Iris pigment epithelial cell (primary cell): ENCODE measurements around the gene DENND2A.
A peak's percentile ranks its signal among the peaks of the same experiment; 100 is the strongest.
"Not testable (repeated sequence)": the region's sequence is repeated elsewhere in the genome, so short reads cannot be mapped to it uniquely, and the experiment has no call there.

Experiments used
- DNase-seq: peaks from one replicate; pipeline ENCODE4 v3.0.0-alpha.2; 2011; ENCODE audit warnings: low read depth

The DENND2A gene

DNA sequence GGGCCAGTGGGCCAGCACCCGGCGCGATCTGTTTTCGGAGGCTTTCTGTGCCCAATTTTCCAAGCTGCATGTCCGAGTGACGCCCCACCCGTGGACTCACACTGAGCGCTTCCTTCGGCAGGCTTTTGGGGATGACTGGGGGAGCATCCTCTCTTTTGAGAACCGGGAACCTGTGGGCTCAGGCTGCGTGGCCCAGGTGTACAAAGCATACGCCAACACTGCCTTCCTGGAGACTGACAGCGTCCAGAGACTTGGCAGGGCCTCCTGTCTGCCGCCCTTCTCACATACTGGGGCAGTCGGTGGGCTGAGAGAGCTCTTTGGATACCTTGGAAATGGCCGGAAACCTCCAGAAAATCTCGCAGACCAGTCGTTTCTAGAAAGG, 33.2 kb upstream of the DENND2A start:
- no peak for DNase-seq

DNA sequence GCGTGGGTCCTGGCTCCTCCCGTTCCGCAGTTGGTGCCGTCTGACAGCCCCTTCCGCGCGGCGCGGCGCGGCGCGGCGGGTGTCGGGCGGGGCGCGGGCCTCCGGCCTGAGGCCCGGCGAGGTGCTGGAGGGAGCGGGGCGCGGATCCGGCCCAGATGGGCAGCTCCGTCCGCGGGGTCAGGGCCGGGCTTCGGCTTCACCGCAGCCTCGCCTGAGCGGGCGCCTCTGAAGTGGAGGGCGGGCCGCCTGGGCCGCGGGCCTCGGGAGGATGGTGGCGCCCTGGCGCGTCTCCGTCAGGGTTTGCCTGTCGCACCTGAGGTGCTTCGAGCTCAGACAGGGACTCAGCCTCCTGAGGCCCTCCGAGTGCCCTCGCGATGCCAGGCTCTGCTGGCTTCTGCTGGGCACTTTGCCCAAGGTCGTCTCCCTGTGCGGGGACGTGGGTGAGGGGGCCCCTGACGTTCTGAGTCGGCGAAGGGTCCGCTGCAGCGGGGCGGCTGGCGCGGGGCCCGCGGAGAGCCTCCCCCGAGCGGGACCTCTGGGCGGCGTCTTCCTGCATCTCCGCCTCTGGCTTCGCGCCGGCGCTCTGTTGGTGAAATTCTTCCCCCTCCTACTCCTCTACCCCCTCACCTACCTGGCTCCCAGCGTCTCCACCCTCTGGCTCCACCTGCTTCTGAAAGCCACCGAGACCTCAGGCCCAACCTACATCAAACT, 32.6 kb upstream of the DENND2A start:
- DNase-seq: no peak

DNA sequence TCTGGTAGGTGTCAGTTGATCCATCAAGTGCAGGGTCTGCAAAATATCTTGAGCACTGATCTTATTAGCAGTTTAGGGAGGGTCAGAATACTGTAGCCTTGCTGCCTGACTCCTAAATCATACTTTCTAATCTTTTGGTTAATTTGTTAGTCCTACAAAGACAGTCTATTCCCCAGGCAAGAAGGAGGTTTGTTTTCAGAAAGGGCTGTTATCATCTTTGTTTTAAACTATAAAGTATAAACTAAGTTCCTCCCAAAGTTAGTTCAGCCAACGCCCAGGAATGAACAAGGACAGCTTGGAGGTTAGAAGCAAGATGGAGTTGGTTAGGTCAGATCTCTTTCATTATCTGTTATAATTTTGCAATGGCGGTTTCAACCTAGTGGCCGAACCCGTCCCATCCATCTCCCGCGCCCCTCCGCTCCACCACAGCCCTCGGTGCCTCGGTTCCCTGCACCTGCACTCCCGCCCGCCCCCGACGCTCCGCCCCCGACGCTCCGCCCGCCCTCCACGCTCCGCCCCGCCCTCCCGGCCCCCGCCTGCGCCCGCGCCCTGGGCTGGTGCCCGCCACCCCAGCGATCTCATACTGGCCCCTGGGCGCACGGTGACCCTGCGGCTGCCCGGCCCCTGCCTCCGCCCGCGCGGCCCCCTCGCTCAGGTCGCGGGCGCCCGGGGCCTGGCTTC, 31.9 kb upstream of the DENND2A start, which contains the start of gene ADCK2:
Gene ADCK2, plus strand, starts transcription at position 564 of the 681 bp plus-strand sequence. CDS start 386 bp downstream, outside the sequence.
- DNase-seq: no peak

DNA sequence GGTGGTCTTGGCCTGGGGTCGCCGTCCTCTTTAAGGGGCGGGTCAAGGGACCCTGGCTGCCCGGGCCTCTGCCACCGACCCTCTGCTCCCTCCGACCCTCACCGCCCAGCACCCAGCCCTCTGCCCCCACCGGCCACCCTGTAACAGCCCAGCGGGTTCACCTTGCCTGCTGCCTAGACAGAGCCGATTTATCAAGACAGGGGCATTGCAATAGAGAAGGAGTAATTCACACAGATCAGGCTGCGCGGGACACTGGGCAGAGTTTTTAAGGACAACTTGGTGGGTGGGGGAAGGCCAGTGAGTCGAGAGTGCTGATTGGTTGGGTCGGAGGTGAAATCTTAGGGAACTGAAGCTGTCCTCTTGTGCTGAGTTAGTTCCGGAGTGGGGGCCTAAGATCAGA, 31.4 kb upstream of the DENND2A start:
- no peak for DNase-seq

DNA sequence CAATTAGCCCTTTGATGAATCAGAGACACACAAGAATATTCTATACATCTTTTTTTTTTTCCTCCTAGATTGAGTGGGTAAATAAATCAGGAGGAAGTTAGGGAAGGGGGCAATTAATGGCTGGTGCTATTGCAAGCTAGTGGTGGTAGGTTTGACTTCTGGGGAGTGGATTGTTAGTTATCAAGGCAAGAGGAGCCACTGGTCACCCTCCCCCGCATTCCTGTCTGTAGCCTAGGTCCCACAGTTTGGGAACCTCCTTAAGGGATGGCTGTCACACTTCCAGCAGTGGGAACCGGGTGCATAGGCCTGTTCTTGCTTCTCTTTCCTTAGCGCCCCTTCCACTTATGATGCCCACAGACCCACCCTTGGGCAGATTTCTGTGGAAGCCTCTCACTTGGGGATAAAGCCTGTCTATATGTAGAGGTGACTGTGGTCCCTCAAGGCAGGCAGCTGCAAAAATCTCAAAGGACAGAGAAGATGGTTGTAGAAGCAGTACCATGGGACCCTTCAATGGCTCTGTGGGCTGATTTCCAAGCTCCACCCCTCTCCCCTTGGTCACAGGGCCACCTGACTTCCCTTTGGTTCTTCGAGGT, 29.8 kb upstream of the DENND2A start:
- DNase-seq: no peak

DNA sequence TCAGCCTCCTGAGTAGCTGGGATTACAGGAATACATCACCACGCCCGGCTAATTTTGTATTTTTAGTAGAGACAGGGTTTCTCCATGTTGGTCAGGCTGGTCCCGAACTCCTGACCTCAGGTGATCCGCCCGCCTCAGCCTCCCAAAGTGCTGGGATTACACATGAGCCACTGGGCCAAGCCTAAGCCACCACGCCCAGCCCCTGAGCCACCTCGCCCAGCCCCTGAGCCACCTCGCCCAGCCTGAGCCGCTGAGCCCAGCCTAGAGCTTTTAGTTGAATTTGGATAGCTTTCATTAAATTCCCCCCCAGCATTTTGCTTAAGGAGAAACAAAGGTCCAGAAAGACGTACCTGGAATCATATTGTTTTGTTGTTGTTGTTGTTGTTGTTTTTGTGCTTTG, 29.2 kb upstream of the DENND2A start:
- DNase-seq: not testable (repeated sequence)

DNA sequence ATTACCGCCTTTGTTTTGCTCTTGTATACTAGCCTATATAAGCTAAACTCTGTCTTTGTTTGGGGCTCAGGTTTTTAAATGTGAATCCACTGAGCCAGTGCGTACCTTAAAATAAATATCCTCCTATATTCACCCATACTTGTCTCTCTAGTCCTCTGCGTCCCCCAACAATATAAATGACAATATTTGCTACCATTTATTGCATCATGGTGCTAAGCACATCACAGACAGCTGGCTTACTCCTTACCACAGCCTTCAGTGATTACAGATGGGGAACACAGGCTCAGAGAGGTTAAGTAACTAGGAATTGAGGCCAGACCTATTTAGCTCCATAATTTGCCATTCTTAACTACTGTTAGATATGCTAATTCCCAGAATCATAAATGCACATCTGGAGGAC, 28.7 kb upstream of the DENND2A start:
- DNase-seq: no peak

DNA sequence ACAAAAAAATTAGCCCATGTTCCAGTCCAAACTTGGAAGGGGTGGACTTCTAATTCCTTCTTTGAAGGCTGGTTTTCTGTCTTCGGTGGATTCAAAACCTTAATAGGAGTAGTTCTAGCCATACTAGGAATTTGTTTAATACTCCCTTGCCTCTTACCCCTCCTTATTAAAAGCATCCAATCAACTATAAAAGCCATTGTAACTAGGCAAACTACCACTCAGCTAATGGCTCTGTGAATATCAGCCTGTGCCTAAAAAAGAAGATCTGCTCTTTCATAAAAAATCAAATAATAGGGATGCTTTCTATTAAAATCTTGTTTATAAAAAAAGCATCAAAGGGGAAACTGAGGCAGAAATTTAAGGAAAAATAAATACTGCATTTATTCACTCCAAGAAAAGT, 28.0 kb upstream of the DENND2A start:
- DNase-seq: no peak

DNA sequence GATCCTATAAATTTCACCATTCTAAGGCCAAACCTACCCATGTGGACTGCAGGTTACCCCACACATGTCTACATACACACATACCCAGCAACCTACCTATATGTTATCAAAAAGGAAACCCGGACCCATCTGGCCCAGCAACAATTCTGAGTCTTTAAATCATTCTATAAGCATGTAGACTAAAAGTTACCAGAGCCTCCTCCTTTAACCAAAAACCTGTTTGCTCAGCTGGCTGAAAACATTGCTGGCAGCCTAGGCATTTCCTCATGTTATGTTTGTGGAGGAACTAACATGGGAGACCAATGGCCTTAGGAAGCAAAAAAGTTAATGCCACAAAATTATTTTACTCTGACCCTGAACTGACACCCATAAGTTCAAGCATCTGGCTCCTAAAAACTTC, 26.9 kb upstream of the DENND2A start:
- DNase-seq: no peak

DNA sequence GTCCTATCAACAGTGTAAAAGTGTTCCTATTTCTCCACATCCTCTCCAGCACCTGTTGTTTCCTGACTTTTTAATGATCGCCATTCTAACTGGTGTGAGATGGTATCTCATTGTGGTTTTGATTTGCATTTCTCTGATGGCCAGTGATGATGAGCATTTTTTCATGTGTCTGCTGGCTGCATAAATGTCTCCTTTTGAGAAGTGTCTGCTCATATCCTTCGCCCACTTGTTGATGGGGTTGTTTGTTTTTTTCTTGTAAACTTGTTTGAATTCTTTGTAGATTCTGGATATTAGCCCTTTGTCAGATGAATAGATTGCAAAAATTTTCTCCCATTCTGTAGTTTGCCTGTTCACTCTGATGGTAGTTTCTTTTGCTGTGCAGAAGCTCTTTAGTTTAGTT, 22.3 kb upstream of the DENND2A start:
- not testable (repeated sequence) for DNase-seq

DNA sequence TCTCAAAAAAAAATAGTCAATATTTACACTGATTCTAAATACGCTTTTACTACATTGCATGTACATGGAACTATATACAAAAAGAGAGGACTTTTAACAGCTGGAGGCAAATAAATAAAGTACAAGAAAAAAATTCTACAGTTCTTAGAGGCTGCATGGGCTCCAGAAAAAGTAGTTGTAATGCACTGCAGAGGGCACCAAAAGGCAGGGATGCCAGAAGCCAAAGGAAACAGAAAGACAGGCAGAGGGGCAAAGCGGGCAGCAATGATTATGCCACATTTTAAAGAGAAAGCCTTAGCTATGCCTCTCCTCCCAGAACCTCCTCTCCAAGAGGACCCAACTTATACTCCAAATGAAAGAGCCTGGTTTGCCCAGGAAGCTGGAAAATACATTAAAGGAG, 20.5 kb upstream of the DENND2A start:
- no peak for DNase-seq

DNA sequence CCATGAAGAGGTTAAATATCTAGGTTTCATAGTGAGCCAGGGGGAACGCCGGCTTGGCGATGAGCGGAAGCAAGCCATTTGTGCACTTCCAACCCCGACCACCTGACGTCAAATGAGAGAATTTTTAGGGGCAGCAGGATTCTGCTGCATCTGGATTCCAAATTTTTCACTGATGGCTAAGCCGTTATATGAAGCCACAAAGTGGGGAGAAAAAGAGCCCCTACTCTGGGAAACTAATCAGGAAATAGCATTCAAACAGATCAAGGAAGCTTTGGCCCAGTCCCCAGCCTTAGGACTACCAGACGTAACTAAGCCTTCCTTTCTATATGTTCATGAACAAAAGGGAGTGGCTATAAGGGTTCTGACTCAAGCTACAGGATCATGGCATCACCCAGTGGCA, 19.2 kb upstream of the DENND2A start:
- no peak for DNase-seq

DNA sequence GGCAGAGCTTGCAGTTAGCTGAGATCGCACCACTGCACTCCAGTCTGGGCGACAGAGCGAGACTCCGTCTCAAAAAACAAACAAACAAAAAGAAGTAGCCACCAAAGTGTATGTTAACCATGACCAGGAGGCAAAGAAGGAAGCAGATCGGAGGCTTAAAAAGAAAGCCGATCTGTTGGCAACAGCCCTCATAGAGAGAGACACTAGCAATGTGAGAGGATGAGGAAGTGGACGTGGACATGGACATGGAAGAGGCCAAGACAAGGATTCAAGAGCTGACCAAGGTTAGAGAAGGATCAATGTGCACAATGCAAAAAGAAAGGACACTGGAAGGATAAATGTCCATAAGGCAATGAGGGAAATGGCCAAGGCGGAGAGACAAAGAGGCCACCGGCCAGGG, 17.3 kb upstream of the DENND2A start:
- DNase-seq: no peak

DNA sequence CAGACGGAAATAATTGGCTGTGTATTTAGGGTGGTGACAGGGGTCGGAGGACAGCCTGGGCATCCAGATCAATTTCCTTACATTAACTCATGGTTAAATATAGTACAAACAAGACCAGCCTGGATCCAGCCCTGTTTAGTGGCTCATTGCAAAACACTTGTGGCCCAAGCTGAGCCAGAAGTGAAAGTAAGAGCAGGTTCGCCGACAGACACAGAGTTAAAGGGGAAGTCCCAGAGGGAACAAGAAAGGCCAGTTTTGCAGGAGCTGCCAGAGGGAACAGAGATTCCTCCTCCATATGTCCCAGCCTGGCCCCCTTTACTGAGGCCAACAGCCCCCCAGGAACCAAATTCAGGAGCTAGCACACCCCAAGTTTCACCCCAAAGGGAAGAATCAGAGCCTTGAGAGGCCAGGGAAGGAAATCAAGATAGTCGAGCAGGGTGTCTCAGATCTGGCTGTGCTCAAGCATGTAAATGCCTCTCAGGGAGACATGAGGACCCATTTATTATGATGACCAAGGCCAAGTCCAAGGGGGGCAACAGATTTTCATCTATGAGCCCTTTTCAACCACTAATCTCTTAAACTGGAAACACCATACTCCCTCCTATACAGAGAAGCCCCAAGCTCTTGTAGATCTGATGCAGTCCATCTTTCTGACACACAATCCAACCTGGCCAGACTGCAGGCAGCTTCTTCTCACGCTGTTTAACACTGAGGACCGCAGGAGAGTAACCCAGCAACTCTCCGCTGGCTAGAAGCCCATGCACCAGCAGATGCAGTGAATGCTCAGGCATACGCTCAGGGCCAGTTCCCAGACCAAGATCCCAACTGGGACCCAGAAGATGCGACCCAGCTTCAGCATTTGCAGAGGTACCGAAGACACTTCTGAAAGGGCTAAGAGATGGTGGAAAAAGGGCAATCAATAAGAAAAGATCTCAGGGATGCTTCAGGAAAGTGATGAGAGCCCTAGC, 16.2 kb upstream of the DENND2A start:
- DNase-seq: peak; percentile 87

DNA sequence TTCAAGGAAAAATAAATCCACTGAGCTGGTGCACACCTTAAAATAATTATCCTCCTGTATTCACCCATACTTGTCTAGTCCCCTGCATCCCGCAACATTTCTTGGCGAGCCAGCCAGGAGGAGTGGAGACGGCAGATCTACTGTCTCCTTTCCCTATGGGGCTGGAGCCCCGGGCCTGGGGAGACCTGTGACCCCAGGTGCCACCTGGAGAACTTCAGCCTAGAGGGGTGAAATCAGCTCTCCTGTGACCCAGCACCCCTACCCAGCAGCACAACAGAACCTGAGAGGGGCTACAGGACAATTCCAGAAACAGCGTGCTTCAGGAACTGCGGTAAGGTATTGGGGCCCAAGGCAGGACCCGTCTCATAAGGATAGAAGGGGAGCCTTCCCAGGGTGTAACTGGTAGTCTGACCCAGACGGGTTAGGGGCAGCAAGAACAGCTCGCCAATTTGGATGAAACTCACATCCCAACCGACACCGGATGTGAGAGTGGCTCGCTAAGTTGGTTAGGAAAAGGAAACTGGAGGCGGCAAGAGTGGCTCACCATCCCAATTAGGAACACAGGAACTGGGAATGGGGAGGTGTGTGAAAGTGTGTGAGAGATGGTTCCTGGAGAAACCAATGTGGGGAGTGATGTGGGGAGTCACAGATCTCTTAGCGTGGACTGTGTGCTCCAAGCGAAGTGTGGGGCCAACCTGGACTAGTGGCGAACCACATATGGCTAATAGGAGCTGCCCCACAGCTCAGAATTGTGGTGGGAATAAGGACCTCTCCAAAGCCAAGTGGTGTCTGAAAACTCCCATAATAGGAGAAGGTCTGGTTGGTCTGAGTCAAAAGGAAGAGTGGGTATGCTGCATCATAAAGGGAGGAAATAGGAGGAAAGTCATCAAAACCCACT, 15.1 kb upstream of the DENND2A start:
- DNase-seq: no peak

DNA sequence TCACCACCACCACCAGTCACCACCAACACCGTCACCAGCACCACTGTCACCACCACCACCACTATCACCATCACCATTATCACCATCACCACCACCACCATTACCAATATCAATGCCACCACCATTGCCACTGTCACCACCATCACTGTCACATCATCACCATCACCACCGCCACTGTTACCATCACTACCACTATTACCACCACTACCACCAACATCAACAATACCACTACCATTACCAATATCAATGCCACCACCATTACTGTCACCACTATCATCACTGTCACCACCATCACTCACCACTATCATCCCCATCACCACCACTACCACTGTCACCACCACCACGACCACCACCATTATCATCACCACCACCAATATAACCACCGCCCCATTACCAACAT, 14.0 kb upstream of the DENND2A start:
- no peak for DNase-seq

DNA sequence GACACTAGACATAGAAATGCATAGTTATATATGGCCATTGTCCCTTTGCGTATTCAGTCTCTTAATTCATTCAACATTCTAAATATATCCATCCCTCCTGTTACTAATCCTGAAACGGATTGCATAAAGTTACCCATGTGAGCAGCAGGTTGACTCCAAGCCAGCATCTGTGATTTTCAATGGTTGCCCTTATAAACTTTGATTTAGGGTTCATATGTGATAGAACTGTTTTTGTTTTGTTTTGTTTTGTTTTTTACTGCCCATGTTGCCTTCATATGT, 13.4 kb upstream of the DENND2A start:
- no peak for DNase-seq

DNA sequence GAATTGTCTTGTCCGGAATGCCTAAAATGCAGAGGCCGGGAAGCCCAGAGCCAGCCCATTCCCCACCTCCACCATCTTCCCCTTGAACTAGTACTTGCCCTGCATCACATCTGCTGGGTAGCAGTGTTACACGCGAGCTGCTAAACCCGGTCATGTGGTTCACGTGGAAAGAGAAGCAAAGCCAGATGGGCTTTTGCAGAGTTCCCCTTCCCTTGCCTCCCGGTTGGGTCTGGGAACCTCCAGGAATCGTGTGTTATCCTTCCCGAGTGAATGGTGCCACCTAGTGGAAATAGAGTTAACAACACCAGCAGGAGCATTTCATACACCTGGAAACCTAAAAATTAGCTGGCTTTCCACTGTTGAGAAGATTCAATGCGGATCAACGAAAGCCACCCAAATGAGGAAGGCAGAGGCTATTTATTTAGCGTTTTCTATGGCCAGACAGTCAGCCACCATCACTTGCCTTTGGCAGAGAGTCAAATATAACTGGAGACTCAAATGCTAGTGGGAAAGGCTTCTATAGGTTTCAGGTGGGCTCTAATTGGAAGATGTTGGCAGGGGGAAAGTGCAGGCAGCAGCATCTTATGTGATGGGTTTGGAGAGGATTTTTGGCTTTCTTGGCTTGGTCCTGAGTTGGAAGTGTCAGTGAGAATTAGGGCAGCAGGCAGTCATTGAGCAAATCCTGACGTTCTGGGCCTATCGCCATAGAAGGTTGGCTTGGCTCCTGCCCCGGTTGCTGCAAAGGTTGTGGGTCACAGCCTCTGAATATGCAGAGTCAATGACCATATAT, 12.9 kb upstream of the DENND2A start:
- peak; percentile 63 for DNase-seq

DNA sequence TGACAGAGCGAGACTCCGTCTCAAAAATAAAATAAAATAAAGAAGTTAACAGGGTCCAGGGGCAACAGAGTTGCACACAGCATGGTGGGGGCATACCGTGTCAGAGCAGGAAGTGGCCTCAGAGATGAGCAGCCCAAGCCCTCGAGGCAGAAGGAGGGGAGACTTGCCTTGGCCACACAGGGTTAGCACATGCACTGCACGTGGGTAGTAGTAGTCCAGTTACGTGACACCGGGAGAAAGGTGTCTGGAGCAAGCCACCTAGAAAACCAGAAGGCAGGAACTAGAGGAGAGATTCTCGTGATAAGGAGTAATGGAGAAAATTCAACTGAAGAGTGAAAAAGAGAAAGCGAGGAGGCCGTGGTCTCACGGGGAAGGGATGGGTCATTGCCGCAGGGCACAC, 9.8 kb upstream of the DENND2A start:
- DNase-seq: no peak

DNA sequence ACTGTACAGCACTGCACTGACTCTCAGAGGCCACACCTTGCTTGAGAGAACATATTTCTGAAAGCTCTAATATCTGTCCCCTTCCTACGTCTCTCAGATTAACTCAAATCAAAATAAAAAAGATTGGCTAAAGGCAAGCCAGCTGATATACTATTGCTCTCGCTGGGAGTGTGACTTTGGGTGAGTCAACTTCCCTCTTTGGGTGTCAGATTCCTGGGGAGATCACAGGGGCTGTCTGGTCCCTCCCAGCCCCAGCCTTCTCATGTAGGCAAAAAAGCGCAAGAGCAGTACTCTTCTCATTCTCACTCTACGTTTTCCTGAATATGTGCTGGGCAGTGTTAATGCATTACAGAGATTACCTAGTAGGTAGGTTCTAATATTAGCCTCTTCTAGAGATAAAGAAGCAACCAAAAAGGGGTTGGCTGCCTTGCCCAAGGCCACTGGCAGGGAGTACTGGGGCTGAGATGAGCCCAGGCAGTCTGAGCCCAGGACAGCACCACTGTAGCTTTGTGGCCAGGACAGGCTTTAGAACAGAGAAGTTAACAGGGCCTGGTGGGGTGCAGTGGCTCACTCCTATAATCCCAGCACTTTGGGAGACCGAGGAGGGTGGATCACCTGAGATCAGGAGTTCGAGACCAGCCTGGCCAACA, 9.1 kb upstream of the DENND2A start:
- DNase-seq: peak; percentile 76
